ENCODE measurements around the gene KCMF1.
A peak's percentile ranks its signal among the peaks of the same experiment; 100 is the strongest.
"Not testable (repeated sequence)": the region's sequence is repeated elsewhere in the genome, so short reads cannot be mapped to it uniquely, and the experiment has no call there.

Gene KCMF1

DNA sequence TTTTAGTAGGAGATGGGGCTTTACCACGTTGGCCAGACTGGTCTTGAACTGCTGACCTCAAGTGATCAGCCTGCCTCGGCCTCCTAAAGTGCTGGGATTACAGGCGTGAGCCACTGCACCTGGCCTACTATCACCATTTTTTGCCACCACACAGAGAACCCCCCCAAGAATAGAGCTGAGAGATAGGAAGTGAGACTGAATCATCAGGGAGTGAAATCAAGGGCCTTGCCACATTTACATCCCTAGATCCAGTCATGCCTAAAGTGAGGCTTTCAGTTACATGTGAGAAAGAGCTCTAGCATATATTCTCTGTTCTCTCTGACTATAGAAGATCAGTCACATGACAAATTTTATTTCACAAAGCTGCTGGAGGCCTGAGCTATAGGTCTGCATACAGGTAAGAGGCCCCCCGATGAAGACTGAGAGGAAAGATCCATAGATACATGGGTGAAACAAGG lies 28.0 kb upstream of the KCMF1 start:
- in situ Hi-C loops (cut with MboI; ENCODE audit: low pct_unique_long_range_greater_than_20kb, low sequenced_read_pairs, unreplicated experiment), result no loop called here
- TF ChIP-seq, protein P1, sequence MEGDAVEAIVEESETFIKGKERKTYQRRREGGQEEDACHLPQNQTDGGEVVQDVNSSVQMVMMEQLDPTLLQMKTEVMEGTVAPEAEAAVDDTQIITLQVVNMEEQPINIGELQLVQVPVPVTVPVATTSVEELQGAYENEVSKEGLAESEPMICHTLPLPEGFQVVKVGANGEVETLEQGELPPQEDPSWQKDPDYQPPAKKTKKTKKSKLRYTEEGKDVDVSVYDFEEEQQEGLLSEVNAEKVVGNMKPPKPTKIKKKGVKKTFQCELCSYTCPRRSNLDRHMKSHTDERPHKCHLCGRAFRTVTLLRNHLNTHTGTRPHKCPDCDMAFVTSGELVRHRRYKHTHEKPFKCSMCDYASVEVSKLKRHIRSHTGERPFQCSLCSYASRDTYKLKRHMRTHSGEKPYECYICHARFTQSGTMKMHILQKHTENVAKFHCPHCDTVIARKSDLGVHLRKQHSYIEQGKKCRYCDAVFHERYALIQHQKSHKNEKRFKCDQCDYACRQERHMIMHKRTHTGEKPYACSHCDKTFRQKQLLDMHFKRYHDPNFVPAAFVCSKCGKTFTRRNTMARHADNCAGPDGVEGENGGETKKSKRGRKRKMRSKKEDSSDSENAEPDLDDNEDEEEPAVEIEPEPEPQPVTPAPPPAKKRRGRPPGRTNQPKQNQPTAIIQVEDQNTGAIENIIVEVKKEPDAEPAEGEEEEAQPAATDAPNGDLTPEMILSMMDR (IDR thresholded peaks at IDR 0.05; ENCODE audit: extremely low read depth, insufficient read depth, missing control alignments), result no peak
- peak; percentile 61 for DNase-seq (ENCODE audit: low spot score)

DNA sequence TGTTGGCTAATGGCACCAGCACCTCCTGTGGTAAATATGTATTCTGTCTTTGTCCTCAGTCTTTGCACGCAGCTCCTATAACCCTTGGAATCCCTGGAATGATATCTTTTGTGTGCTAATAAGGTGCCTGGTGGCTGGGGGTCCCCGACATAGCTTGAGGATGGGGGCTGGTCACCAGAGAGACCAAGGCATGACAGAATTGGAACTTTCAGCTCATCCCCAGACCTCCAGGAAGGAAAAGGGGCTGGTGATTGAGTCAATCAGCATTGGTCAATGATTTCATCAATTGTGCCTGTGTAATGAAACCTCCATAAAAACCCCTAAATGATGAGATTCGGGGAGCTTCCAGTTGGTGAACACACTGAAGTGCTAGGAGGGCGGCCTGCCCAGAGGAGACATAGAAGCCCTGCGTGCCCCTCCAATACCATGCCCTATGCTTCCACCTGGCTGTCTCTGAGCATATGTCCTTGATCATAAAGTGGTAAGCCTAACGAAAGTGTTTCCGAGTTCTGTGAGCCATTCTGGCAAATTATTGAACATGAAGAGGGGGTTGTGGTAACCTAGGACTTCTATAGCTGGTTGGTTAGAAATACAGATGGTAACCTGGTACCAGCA lies 26.6 kb upstream of the KCMF1 start:
- in situ Hi-C loops (cut with MboI; ENCODE audit: low pct_unique_long_range_greater_than_20kb, low sequenced_read_pairs, unreplicated experiment), result no loop called here
- TF ChIP-seq, protein P1 (IDR thresholded peaks at IDR 0.05; ENCODE audit: extremely low read depth, insufficient read depth, missing control alignments), result no peak
- DNase-seq (ENCODE audit: low spot score), result no peak

DNA sequence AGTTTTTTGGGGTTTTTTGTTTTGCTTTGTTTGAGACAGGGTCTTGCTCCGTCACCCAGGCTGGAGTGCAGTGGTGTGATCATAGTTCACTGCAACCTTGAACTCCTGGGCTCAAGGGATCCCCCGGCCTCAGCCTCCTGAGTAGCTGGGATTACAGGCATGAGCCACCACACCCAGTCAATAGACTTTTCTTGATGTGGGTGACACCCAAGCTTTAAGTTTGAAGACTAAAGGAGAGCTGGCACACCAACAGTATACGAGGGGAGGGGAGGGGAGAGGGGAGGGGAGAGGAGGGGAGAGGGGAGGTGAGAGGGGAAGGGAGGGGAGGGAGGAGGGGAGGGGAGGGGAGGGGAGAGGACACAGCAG lies 25.1 kb upstream of the KCMF1 start:
- DNase-seq (ENCODE audit: low spot score); in situ Hi-C loops (cut with MboI; ENCODE audit: low pct_unique_long_range_greater_than_20kb, low sequenced_read_pairs, unreplicated experiment): not testable (repeated sequence)

DNA sequence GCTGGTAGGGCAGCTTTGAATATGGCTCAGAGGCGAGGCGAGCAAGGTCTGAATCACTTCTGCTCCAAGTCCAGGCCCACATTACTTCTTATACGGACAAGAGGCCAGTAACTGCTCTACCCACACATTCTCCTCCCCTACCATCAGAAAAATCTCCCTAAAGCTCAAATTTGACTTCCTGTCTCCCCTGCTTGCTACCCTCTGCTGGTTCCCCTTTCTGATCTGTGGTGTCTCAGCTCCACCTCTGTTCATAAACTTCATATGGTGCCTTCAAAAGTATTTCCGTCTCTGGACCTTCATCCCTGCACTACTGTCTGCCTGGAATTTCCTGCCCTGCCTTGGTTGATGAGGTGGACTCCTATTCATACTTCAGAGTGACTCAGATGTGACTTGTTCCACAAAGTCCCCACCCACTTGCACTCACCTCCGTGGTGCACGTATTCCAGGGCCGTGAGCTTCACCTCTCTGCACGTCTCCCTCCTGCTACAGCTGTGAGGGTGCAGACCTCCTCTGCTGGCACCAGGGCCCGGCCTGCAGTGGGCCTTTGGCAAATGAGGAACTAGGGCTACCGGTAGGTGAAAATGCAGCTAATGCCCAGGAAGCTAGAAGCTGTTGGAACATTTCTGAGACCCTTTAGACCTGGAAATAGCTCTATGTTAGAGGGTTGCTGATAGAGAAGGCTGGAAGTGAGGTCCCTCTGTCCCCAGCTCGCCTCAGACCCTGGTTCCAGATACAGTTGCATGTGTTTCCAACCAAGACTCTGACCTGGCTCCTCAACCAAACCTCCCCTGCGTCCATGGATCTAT lies 24.6 kb upstream of the KCMF1 start:
- TF ChIP-seq, protein P1 (IDR thresholded peaks at IDR 0.05; ENCODE audit: extremely low read depth, insufficient read depth, missing control alignments), result peak; percentile 23
- in situ Hi-C loops (cut with MboI; ENCODE audit: low pct_unique_long_range_greater_than_20kb, low sequenced_read_pairs, unreplicated experiment), result no loop called here

DNA sequence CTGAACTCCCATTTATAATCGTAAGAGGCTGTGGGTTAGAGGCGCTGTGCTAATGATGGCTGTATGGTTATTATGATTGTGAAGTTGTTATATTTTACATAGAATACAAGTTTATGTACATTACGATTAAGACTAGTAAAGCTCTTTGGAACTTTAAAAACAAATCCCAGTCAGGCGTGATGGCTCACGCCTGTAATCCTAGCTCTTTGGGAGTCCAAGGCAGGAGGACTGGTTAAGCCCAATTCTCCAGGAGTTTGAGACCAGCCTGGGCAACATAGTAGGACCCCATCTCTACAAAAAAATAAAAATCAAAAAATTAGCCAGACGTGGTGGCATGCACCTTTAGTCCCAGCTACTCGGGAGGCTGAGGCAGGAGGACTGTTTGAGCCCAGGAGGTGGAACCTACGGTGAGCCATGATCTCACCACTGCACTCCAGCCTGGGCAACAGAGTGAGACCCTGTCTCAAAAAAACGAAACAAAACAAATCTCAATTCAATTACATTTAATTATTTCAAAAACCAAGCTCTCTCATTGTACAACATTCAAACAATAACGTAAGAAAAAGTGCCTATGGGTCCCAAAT lies 23.9 kb upstream of the KCMF1 start:
- in situ Hi-C loops (cut with MboI; ENCODE audit: low pct_unique_long_range_greater_than_20kb, low sequenced_read_pairs, unreplicated experiment), result no loop called here
- TF ChIP-seq, protein P1 (IDR thresholded peaks at IDR 0.05; ENCODE audit: extremely low read depth, insufficient read depth, missing control alignments), result no peak
- DNase-seq (ENCODE audit: low spot score), result no peak

More for the DNA sequence above, 24.6 kb upstream of the KCMF1 start:
- peak; percentile 80 for DNase-seq (ENCODE audit: low spot score)

DNA sequence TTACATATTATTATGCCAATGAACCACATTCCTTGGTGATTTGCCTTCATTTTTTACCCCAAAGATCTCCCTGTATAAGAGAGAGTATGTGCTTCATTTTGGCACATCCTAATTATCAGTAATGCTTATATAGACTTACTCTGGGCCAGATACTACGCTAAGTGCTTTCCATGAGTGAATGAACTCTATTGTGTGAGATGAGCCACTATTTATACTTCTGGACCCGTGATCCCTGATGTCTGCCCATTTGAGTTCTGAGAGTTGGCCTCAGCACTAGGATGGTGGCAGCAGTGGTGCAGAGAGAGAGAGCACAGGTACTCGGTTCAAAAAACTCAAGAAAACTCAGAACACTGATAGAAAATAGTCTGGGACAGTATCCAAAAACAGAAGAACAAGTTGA lies 17.4 kb upstream of the KCMF1 start:
- in situ Hi-C loops (cut with MboI; ENCODE audit: low pct_unique_long_range_greater_than_20kb, low sequenced_read_pairs, unreplicated experiment), result no loop called here
- TF ChIP-seq, protein P1 (IDR thresholded peaks at IDR 0.05; ENCODE audit: extremely low read depth, insufficient read depth, missing control alignments), result no peak
- no peak for DNase-seq (ENCODE audit: low spot score)

DNA sequence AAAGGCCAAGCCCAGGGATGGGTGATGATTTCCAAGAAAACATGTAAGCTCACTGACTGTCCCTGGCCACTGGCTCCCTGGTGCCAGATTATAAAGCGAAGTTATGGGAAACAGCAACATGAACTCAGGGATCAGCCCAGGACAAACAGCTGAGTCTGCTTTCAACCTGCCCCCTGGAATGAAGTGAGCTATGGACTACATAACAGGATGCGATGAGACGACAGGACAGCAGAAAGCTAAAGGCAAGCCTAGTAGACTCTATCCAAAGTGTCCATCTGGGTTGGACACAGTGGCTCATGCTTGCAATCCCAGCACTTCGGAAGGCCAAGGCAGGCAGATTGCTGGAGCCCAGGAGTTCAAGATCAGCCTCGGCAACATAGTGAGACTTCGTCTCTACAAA lies 16.6 kb upstream of the KCMF1 start:
- TF ChIP-seq, protein P1 (IDR thresholded peaks at IDR 0.05; ENCODE audit: extremely low read depth, insufficient read depth, missing control alignments), result no peak
- no peak for DNase-seq (ENCODE audit: low spot score)
- in situ Hi-C loops (cut with MboI; ENCODE audit: low pct_unique_long_range_greater_than_20kb, low sequenced_read_pairs, unreplicated experiment), result no loop called here

Measured in GM13977 (cell line).